Dedifferentiated amniotic fluid mesenchymal stem cell (primary cell): ENCODE data around the gene OCIAD1.

Source experiments
- DNase-seq: peaks from one replicate; pipeline ENCODE4 v3.0.0-alpha.2; 2016; ENCODE audit errors: extremely low spot score

Gene OCIAD1

DNA sequence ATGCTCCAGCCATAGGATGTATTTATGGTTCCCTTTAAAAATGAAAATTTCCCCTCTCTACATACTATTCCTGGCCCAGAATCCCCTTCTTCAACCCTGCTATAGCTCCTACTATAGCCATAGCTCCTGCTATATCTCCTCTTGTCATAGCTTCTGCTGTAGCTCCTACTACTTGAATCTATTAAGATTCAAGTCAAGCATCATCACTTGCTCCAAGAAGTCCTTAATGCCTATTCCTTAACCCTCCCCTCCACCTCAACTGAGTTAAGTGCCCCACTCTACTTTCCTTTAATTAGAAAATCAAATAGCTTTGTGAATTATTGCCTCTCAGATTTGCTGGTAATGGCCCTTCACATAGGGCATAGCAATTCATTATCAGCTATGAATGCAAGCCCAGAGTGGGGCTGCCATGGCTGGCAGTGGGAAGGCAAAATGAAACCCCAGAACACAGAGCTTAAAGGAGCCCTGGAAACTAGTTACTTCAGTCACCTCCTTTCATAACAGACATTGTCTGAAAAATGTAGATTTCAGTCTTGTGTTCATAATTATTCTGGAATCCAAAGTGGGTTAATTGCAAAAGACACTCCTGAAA, 60.2 kb downstream of the OCIAD1 start:
- DNase-seq, result no peak

DNA sequence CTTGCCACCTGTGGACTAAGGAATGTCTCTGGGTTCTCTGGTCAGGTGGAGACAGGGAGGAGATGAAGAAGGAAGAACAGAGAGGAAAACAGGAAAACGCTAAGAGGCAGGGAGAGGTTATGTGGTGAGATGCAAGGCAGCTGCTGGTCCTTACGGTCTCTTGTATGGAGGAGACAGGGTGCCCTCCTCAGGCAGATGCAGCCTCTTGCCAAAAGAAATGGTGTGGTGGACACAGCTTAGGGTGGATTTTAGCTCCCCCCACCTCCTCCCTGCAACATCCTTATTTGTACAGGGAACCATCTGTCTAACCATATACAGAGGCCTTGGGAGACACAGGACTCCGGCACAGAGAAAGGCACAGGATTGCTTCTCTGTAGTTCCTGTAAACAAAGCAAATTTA, 66.0 kb downstream of the OCIAD1 start:
- DNase-seq, result no peak

DNA sequence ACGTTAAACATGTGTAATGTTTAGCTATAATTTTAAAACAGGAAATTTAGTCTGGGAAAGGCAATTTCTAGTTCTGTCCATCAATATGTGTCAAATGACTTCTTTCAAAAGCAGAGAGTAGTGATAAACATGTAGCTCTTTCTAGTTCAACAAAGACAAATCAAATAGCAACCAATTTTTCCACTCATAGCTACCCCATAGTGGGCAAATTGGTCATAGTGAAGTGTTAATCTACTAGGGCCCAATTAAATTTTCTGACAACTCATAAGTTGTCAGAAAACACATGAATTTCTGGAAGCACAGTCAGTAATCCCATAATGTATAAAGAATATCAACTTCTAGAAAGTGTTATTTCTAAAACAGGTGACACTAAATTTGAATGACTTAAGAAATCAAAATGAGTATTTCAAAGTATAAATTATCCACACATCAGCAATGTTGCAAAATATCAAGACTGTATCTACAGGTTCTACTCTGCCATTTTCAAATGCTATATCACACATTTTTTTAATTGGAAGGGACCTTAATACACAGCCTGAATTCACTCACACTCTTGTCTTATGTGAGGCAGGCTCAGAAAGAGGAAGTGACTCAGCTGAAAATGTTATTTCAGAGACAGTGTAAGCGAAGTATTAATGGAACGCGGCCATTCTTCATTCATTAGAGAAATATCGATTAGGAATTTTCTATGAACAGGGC, 68.0 kb downstream of the OCIAD1 start:
- no peak for DNase-seq

DNA sequence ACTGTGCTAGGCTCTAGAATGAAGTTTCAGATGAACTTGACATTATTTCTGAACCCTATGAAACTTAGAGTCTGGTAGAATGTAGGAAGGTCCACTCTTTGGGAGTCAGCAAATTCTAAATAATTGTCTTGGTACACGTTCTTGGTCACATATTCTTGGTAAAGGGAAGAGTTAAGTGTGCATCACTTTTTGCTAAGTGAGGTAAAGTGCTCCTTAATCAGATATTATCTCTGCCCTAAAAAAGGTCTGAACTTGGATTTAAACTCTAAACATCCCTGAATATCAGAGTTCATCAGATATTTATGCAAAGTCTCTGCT, 68.5 kb downstream of the OCIAD1 start:
- DNase-seq, result no peak

DNA sequence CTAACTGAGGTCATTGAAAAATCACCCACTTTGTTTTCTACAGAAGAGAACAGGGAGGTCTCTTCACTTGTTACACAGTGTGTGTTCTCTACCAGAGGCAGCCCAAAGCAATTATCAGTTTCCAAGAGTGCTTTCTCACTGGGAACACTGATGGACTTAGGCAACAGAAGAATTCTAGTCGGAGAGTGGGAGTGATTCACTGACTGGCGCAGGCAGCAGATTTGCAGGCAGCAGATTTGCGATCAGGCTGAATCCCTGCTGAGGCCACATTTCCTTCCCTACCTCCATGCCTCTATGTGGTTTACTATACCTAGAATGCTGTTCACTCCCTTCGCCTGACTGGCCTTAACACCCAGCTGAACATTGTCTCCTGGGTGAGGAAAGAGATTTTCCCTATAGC, 69.1 kb downstream of the OCIAD1 start:
- DNase-seq, result no peak

DNA sequence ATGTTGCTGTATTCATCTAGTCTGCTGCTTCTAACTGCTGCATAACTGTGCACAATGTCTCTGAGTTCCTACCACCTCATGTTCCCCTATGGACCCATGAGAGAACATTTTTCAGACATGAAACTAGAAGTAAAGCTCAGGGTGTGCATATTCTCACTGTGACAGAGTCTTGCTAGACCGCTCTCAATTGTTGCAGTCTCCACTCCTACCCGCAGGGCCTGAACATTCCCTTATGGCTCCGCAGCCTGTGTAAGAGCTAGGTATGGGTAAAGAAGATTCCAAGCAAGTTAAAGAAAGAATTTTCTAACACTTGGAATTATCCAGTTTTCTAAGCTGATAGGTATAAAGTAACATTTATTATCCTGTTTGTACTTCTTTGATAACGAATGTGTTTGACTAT, 70.3 kb downstream of the OCIAD1 start:
- no peak for DNase-seq

DNA sequence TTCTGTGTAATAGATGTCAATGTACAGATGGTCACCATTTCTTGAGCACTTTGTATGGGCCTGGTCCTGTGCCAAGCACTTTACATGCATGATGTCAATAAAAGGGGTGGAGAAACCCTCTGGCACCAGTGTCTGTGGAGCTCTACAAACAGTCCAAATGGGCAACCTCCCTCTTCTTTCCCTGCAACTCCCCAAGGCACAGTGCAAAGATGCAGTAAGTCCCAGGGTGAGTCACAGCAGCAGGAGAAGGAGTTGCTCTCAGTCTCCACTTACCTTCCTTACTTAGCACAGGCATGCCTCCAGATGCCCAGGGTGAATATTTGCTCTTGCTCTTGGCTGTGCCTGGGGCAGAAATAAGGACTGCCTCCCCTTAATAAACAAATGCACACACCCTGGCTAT, 71.4 kb downstream of the OCIAD1 start:
- DNase-seq, result no peak

DNA sequence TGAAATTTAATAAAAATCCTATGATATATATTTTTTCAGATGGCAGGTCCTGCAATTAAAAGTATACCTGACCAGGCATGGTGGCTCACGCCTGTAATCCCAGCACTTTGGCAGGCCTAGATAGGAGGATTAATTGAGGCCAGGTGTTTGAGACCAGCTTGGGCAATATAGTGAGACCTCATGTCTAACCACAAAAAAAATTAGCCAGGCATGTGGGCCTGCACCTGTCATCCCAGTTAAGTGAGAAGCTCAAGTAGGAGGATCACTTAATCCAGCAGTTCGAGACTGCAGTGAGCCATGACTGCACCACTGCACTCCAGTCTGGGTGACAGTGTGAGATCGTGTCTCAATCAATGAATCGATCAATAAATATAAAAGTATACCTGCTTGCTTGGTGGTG, 73.2 kb downstream of the OCIAD1 start:
- DNase-seq, result no peak

DNA sequence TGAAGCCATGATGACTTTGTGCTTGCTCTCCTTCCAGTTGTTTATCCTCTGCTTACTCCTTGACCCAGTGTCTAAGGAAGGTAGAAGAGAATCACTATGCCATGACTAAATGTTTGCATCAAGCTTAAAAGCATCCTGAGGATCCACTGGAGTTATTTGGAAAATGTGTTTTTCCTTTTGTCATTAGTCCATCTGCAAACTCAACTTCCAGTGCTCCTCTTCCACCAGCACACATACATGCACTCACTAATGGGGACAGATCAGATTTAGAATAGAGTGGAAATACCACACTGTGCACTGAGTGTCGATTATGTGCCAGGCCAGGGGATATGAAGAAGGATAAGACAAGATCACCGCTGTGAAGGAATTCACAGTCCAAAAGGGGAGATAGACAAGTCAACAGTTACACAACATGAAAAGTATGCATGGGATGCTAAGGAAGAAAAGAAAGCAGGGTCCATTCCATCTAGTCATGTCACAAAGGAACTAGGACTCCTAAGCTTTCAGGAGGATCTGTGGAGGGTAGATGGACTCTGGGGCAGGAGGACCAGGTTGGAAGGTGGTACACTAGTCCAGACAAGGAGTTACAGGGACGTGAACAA, 73.8 kb downstream of the OCIAD1 start:
- no peak for DNase-seq

DNA sequence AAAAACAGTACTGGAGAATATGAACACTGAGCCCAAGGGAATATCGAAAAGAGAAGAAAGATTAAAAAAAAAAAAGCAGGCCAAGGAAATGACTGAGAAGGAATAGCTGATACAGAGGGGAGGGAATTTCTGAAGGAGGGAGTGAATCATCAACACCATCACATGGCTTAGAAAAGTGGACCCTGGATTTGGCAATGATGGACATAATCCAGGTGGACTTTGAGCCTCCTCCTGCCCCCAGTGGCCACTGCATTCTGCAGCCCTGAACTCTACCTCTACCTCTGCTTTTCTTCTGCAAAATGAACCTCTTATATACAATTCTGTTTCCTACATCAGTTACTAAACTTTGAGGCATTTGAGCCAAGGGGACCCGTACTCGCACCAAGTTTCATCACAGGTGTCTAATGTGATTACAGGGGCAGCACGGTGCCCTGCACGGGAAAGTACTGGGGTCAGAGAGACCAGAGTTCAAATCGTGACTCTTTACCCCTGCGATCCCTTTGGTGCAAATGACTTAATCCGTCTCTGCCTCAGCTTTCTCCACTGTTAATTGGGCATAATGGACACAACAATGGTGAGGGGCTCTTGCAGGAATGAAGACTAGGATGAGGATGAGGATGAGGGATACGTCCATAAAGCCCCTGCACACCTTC, 74.6 kb downstream of the OCIAD1 start:
- DNase-seq, result no peak

DNA sequence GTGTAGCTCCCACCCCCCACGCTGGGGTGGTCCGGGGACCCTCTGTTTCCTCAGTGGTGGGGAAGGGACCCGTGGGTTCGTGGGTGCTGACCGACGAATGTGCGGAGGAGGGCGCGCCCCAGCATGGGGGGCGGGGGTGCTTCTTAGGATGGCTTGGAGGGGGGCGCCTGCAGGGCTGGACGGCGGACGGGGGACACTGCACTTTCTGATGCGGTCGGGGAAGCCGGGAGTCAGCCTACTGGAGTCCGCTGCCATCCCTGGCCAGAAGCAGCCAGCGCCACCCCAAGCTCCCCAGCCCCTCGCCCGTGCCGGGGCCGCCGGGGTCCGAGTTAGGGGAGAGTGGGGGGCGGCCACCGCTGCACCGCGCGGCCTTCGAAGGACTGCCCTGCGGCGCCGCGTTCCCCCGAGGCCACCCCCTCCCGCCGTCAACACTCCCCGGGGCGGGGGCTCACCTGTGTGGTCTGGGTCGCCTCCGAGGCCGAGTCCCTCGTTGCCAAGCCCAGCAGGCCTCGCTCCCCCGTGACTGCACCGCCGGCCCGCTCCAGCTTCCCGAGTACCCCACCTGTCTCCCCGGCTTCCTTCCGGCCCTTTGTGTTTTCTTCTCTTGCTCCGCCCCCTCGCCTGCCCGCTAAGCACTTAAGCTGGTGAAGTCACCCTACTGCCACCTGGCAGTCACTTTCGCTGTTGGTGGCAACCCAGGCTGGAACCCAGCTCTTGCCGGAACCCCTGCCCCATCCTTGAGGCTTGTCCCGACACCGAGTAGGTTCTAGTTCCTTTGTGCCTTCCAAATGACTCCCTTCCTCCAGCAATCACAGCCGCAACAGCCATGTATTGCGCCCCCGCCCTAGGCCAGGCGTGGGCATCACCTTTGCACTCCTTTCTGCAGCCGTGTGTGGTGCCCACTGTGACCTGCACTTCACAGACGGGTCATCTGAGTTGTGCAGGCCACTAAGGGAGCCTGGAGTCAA, 75.6 kb downstream of the OCIAD1 start, which contains the start of gene OCIAD2:
Gene OCIAD2 (minus strand): TSS at position 569 of the 968 bp plus-strand sequence. CDS start 2,225 bp downstream, outside the sequence.
- no peak for DNase-seq

DNA sequence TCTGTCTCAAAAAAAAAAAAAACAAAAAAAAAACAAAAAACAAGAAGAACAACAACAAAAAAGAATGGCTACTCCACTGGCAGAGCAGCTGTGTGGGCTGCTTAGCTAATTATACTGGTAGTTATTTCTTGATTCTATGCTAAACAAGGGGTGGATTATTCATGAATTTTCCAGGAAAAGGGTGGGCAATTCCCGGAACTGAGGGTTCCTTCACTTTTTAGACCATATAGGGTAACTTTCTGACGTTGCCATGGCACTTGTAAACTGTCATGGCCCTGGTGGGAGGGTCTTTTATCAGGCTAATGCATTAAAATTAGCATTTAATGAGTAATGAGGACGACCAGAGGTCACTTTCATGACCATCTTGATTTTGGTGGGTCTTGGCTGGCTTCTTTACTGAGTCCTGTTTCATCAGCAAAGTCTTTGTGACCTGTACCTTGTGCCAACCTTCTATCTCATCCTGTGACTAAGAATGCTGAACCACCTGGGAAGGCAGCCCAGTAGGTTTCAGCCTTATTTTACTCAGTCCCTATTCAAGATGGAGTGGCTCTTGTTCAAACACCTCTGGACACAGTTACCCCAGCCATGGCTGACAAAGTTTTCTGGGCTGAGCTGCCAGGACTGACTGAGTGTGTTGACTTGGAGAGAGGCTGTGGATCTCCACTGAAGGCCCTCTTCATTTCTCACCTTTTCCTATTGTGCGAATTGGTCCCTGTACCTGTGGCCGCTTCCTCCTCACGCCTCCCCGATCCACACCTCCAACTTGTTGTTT, 77.0 kb downstream of the OCIAD1 start:
- no peak for DNase-seq

DNA sequence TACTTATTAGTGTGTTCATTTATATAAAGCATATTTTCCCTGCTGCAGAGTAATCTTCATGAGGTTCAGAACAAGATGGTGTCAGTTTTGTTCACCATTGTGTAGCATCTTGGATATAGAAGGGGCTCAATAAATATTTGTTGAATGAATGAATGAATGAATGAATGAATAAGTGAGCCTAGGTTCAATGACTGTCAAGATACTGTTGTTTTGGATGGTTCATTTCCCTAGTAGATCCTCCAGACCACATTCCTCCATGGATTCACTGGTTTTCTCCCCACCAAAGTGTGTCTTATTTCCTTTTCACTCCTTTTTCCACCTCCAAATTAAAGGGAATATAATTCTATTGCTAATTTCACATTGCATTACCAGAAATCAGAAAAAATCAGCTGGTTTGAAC, 77.8 kb downstream of the OCIAD1 start:
- no peak for DNase-seq

DNA sequence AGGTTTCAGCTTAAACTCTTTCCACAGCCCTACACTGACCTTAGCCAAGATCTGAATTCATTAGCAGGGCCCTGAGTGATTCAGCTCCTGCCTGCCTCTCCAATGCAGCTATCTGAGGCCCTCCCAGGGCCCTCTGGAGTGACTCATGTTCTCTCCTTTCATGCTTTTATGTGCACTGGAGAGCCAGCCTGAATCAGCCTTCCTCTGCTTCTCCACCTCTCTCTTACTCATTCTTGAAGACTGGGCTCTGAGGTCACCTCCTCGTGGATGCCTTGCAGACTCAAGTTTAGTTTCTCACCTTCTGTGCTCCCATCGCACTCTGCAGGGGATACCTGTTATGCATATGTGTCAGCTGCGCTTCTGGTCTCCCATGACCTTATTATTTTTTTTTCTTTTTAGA, 78.8 kb downstream of the OCIAD1 start:
- DNase-seq, result peak; percentile 89

DNA sequence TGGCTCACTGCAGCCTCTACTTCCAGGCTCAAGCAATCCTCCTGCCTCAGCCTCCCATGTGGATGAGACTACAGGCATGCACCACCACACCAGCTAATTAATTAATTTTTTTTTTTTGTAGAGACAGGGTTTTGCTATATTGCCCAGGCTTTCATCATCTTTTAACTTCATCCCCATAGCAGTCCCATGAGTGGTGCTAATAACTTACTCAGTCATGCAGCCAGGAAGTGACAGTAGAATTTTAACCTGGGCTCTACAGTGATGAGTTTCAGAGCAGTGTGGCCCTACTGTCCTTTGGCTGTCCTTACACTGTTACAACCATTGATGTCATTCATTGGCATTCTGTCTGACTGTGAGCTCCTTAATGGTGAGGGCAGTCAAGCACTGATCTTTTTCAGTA, 79.6 kb downstream of the OCIAD1 start:
- no peak for DNase-seq
